ENCODE measurements around the gene KYNU. TPM values are rescaled to one million over a fixed set of nuclear protein-coding genes. Genes with fewer than 3 reads are reported as not detected.

Gene KYNU
- total RNA-seq, 4 donors from 2014 or later: 2.3 to 39.4 (median 19.2) TPM

DNA sequence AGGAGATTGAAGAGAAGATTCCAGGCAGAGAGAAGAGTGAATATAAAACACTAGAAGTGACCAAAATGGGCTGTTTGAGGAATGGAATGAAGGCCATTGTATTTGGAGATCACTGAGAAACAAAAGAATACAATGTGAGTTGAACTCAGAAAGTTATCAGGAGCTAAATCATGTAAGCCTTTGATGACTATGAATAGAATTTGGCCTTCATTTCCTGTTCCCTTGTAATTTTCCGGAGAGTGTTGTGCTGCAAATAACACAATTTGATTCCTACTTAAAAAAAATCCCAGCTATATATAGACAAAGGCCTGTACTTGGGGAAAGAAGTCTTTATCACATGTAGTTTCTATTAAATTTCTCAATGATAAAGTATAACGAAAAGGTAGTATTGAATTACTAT lies 33.7 kb upstream of the KYNU start:
- intact Hi-C loops (cut with DNase I): no loop called here
- Histone ChIP-seq H3K27me3 (no peaks in the 10 kb centered on the region), H3K9me3 (no peaks in the 10 kb centered on the region), H3K4me1 (no peaks in the 10 kb centered on the region), H3K36me3 (no peaks in the 10 kb centered on the region), H3K27ac (no peak overlapping the region), H3K4me3 (no peak overlapping the region)
- no peak for TF ChIP-seq POLR2A (IDR thresholded peaks at IDR 0.05)
- TF ChIP-seq, protein P1, sequence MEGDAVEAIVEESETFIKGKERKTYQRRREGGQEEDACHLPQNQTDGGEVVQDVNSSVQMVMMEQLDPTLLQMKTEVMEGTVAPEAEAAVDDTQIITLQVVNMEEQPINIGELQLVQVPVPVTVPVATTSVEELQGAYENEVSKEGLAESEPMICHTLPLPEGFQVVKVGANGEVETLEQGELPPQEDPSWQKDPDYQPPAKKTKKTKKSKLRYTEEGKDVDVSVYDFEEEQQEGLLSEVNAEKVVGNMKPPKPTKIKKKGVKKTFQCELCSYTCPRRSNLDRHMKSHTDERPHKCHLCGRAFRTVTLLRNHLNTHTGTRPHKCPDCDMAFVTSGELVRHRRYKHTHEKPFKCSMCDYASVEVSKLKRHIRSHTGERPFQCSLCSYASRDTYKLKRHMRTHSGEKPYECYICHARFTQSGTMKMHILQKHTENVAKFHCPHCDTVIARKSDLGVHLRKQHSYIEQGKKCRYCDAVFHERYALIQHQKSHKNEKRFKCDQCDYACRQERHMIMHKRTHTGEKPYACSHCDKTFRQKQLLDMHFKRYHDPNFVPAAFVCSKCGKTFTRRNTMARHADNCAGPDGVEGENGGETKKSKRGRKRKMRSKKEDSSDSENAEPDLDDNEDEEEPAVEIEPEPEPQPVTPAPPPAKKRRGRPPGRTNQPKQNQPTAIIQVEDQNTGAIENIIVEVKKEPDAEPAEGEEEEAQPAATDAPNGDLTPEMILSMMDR (IDR thresholded peaks at IDR 0.05): no peak
- 57 to 69% methylated on average over 2 of the region's 2 CpGs for WGBS, 2 donors
- DNase-seq: no peak

- Histone ChIP-seq H3K4me3 (no peak overlapping the region), H3K36me3 (no peaks in the 10 kb centered on the region), H3K9me3 (no peaks in the 10 kb centered on the region), H3K4me1 (no peaks in the 10 kb centered on the region), H3K27ac (no peak overlapping the region), H3K27me3 (no peaks in the 10 kb centered on the region)
- intact Hi-C loops (cut with DNase I): no loop called here
- TF ChIP-seq, protein P1 (IDR thresholded peaks at IDR 0.05): no peak
- no peak for TF ChIP-seq POLR2A (IDR thresholded peaks at IDR 0.05)
- WGBS, 2 donors: 91 to 97% methylated on average over 2 of the region's 2 CpGs
- no peak for DNase-seq
Measured at GRCh38 chr2:142848023-142848606, 29.3 kb upstream of the KYNU start.

DNA sequence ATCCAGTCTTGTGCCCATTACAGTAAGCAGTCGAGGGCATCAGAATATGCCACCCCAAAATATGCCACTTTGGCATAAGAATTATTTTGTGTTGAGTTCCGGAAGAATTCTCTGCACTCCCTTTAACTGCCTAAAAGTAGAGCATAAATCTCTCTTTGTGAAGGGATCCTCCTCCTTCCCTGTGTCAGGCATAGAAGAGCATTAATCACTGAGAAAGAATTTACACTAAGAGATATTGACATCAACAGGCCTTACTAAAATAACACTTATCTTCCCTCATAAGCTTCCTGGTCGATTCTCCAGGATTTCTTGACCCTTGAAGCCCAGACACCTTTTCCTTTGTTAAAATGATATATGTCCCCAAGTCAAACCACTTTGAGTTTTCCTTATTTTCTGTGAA lies 27.6 kb upstream of the KYNU start:
- TF ChIP-seq, protein P1 (IDR thresholded peaks at IDR 0.05): no peak
- no peak for TF ChIP-seq POLR2A (IDR thresholded peaks at IDR 0.05)
- no peaks in the 10 kb centered on the region for H3K27me3 ChIP-seq
- no peaks in the 10 kb centered on the region for H3K9me3 ChIP-seq
- H3K27ac ChIP-seq: no peak overlapping the region
- WGBS, 2 donors: 62 to 66% methylated on average over 3 of the region's 3 CpGs
- no peak for DNase-seq
- intact Hi-C loops (cut with DNase I): no loop called here
- H3K4me1 ChIP-seq: no peaks in the 10 kb centered on the region
- H3K4me3 ChIP-seq: no peak overlapping the region
- no peaks in the 10 kb centered on the region for H3K36me3 ChIP-seq

GRCh38 chr2:142853912-142854311 lies 23.6 kb upstream of the KYNU start:
- H3K4me3 ChIP-seq: no peak overlapping the region
- DNase-seq: no peak
- no peak overlapping the region for H3K27ac ChIP-seq
- no peaks in the 10 kb centered on the region for H3K27me3 ChIP-seq
- intact Hi-C loops (cut with DNase I): no loop called here
- no peaks in the 10 kb centered on the region for H3K9me3 ChIP-seq
- H3K4me1 ChIP-seq: peaks cover 0 to 12% (median 7%) of the 10 kb centered on the region in 3 donors
- WGBS, 2 donors: 80 to 82% methylated on average over 6 of the region's 6 CpGs
- H3K36me3 ChIP-seq: no peaks in the 10 kb centered on the region
- TF ChIP-seq, protein P1 (IDR thresholded peaks at IDR 0.05): no peak
- TF ChIP-seq POLR2A (IDR thresholded peaks at IDR 0.05): no peak

DNA sequence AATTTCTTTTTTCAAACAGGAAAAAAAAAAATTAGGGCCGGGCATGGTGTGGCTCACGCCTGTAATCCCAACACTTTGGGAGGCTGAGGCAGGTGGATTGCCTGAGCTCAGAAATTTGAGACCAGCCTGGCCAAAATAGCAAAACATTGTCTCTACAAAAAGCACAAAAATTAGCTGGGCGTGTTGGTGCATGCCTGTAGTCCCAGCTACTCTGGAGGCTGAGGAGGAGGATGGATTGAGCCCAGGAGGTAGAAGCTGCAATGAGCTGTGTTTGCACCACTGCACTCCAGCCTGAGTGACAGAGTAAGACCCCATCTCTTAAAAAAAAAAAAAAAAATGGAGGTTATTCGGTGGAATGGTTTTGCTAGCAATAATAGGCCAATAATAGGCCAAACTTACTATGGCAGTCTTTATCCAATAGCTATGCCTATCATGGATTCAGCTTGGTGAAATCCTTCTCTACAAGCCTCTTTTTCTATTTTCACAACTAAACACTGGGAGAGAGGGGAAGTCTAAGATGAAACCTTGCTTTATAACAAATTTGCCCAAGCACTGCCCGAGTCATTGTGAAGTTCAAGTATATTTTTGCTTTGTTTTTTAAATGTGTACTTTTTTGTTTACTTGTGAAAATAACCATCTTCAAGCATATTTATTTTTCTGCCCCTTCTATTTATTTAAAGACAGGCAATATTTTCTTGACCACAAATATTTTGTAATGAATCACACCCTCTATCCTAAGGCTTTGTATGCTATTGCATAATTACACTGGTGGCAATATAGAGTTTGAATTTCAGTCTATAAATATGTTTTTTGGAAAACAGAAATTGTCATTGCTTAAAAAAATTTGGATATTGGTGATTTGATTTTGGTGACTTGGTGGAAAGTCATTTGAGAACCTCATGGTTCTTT lies 20.0 kb upstream of the KYNU start:
- intact Hi-C loops (cut with DNase I): no loop called here
- DNase-seq: no peak
- H3K27ac ChIP-seq: no peak overlapping the region
- no peaks in the 10 kb centered on the region for H3K9me3 ChIP-seq
- H3K36me3 ChIP-seq: no peaks in the 10 kb centered on the region
- H3K27me3 ChIP-seq: no peaks in the 10 kb centered on the region
- TF ChIP-seq, protein P1 (IDR thresholded peaks at IDR 0.05): no peak
- TF ChIP-seq POLR2A (IDR thresholded peaks at IDR 0.05): no peak
- H3K4me3 ChIP-seq: no peak overlapping the region
- WGBS, 2 donors: 72 to 78% methylated on average over 5 of the region's 5 CpGs
- H3K4me1 ChIP-seq: peaks cover 0 to 12% (median 7%) of the 10 kb centered on the region in 3 donors

Data from esophagus squamous epithelium (tissue), 5 donors.